Stimulated activated CD4-positive, alpha-beta T cell treated with anti-CD3 and anti-CD28 coated beads, Interleukin-1b, Interleukin-23, amount 100 ng/mL, for 24 hours (primary cell): ENCODE results near the gene NAXE.
"Not testable (repeated sequence)": the region's sequence is repeated elsewhere in the genome, so short reads cannot be mapped to it uniquely, and the experiment has no call there.

Source experiments
- DNase-seq, 4 experiments: peaks; one replicate each; pipeline ENCODE4 v3.0.0-alpha.2; 2020; ENCODE audit warnings: low read depth in 4 of 4, low spot score in 1 of 4

NAXE gene

DNA sequence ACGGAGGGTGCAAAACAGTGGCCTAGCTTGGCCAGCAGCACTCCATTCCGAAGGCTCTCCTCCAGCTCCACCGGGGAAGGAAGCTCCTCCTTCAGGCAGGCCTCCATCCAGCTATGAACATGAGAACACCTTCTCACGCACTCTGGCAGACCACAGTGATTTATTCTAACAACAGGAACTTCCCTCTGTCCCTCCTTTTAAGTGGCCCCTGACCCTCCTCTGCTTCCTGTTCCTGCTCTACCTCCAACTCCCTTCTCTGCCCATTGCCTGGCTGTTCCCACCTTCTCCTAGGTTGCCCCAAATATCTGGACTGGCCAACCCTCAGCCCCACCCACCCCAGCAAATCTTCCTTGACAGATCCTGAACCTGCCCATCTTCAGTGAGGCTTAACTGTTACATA lies 25.1 kb upstream of the NAXE start:
- DNase-seq = no peak

DNA sequence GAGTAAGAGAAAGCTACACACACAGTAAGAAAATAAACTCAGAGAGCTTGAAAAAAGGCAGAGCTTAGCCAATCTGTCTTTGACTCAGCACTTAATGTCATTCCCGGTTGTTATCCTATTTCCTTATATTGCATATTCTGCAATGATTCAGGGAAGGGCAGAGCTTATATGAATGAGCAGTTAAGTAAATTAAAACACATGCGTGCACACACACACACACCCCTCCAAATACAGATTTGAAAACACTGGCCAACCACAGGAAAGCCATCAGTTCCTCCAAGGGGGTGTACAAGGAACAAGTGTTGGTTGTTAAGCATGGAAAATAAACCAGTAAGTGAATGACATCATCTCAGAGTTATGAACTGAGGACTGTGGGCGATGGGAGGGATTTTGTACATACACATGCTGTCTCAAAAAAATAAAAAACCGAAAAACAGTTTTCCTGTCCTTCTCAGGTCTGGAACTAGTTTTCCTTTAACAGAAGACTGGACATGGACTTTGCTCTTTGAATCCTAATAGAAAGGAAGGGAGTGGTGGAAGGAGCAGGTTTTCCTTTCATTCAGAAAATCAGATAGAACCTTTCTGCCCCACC lies 20.2 kb upstream of the NAXE start:
- DNase-seq = no peak

DNA sequence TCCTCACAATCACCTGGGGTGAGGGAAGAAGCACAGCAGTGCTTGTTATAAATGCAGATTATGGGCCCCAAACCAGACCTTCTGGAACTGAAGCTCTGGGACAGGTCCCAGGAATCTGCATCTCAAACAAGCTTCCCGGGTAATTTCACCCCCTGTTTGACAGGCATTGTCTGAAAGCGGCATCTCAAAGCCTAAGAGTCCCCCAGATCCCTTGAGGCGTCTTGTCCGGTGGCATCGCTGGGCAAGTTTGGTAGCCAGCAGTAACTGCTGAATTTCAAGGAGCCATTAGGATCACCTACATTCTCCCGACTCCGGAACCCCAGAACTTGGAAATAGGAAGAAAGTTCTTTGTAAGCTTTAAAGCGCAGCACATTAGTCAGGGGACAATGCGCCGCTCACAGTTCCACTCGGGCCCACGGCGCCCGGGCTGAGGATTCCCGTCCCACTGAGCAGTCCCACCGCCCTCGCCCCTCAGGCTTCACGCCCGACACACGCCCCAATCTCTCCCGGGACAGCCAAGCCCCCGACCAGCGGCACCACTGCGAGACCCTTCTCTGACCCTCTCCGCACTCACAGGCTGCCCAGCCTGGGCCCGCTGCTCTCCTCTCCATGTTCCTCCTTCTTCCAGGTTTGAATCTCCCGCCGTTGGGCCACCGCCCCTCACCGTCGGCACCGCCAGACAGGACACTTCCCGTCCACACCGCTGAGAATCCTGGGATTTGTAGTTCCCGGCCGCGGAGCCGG lies 19.5 kb upstream of the NAXE start, which contains the start of gene IQGAP3:
Gene IQGAP3, minus strand, starts transcription at position 647 of the 744 bp plus-strand sequence. Its CDS starts 36 bp downstream, at position 611.
- peak in 3 of 4 experiments; percentile 43 to 61 (median 59) for DNase-seq

DNA sequence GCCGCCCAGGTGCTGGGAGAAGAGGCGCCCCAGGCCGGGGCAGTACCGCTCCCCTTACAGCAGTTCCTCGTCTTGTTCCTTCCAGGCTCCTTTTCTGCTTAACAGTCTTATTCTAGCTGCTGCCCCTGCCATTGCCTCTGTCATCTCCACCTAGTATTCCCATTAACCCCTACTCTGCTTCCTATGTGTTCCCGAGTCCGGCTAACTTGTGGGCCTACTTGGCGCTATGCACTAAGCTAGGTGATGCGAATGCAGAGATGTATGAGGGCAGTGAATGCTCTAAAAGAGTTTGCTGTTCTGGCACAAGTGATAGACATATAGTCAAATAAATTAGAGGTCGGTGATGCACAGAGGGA lies 18.9 kb upstream of the NAXE start:
- DNase-seq = no peak

DNA sequence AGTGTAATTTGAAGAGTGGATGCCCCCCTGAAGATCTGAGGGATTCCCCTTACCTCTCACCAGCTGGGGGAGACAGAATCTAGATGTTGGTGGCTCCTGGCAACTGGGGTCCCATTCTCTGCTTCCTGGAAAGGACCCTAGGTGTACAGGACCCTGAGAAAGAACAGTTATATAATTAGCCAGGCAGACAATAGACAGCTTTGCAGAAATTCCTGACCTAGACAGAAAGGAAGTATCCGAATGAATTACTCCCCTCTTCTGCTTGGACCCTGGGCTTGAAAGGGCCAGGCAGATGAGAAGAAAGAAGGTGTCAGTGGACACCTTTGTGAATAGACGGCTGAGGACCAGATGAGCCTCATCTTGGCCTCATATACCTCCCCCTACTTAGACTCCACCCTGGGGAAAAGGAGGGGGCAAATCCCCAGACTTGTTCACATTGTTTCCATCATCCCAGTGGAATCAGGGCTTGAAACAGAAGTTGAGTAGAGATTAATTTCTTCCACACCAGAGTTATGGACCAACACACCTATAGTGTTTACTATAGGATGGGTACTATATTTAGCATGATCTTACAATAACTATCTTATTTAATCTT lies 17.4 kb upstream of the NAXE start:
- no peak for DNase-seq

DNA sequence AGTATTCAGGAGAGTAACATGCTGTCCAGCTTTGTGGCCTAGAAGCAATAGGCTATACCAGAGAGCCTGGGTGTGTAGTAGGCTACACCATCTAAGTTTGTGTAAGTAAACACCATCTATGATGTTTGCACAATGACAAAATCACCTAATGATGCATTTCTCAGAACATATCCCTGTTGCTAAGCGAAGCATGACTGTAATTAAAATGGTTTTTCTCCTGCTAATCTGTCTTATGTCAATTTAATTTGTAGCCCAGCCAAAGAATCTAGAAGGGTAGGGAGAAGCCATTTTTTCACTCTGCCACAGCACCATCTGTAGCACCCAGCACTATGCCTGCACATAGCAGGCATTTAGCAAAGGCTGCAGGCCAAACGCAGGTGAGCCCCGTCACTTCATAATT lies 14.0 kb upstream of the NAXE start:
- DNase-seq = no peak

DNA sequence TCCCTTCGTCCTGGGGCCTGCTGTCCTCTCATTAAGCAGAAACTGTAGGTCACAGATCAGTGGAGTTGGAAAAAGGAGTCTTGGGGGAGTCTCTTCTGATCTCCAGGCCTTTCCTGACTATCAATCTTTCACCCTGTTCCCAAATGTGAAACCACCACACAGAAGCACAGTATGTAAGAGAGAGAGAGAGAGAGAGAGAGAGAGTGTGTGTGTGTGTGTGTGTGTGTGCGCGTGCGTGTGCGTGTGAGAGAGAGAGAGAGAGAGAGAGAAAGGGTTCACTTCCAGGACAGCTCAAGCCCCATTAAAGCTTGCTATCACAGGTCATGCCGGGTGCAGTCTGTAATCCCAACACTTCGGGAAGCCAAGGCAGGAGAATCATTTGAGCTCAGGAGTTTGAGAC lies 13.5 kb upstream of the NAXE start:
- DNase-seq = no peak

- no peak for DNase-seq
Measured at GRCh38 chr1:156579472-156579871, 12.1 kb upstream of the NAXE start, which contains the start of gene TTC24. Gene TTC24 (plus strand): TSS chr1:156579723. CDS start chr1:156581365, 1,642 bp downstream.

DNA sequence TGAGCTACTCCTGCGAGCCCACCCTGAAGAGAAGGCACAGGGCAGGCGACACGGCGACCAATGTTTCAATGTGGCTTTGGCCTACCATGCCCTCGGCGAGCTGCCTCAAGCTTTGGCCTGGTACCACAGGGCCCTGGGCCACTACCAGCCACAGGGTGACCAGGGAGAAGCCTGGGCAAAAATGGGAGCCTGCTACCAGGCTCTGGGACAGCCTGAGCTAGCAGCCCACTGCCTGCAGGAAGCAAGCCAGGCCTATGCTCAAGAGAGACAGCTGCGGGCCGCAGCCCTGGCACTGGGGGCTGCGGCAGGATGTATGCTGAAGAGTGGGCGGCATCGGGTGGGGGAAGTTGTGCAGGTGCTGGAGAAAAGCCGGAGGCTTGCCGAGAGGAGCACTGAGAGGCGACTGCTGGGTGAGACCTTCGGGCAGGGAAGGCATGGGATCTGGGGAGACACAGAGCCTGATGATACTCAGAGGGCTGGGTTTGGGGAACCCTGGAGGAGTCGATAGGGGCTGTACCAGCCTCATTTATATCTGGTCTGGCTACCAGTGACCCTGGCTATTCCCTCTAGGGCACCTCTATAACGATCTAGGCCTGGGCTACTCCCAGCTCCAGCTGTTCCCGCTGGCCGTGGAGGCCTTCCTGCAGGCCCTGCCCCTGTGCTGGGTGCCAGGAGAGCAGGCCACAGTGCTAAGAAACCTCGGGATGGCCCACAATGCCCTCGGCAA lies 9.8 kb upstream of the NAXE start:
- no peak for DNase-seq

GRCh38 chr1:156582388-156583017 lies 9.1 kb upstream of the NAXE start:
- no peak for DNase-seq

DNA sequence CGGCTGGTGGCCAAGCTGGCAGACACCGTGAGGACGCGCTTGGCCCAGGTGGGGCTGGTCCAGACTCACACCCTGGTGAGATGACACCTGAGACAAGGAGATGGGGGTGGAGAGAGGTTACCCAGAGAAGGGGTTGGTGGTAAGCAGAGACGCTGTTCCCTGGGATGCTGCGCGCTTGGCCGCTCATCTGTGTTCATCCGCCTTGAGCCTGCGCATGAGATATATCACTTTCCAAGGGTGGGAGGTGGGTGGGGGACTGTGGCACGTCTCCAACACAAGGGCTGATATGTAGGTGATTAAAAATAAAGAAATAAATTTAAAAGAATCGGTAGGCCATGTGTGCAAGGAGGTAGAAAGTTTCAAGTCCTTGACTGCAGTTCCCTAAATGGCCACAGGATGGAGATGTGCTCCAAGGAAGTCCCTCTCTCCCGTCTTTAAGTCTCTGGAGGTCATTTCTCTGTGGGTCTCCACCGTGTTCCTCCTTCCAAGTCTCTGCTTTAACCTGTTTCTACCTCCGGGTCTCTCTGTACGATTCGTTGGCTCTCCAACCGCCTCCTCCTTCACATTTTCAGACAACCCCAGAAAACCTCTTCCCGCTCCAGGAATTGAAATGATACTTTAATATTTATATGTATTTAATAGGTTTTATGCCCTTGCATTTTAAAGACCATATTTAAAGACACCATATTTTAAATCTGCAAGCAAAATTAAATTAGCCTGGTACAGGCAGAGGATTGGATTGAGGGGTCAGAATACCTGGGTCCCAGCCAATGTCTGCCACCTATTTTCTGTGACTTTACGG lies 7.6 kb upstream of the NAXE start:
- DNase-seq = peak; percentile 52 to 69 (median 66)

DNA sequence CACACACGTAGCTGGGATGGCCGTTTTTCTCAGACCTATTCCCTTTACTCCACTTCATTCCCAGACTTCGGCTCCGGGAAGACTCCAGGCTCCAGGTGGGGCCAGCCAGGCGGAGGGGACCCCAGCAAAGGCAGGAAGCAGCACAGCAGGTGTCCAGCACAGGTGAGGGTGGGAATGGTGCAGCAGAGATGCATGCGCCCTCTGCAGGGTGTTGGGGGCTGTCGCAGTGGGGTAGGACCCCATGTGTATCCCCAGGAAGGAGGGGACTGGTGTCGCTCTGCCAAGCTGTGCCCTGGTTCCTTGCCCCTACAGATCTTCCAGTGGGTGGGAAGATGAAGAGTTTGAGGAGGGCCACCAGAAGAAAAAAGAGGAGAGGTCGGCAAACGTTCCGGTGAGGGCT lies 6.8 kb upstream of the NAXE start:
- DNase-seq = no peak

- DNase-seq = no peak
Measured at GRCh38 chr1:156586323-156586722, 5.3 kb upstream of the NAXE start.

DNA sequence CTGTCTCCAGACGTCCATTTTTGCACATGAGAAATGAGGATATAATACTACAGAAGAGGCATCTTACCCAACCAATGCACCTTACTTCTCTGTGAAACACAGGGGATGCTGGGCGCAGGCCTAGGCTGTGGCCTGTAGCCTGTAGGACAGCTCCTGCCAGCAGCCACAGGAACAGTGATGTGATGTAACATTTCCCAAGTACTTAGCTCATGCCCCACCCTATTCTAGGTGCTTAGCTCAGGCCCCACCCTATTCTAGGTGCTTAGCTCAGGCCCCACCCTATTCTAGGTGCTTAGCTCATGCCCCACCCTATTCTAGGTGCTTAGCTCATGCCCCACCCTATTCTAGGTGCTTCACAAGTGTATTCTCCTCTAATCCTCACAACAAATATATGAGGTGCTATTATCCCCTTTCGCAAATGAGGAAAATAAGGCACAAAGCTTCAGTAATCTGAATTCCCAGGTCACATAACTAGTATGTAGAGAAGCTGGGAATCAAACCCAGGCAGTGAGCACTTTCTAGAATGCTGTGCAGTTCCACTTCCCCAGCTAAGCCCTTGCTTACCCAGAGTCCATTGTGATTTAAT lies 4.6 kb upstream of the NAXE start:
- DNase-seq = no peak

GRCh38 chr1:156587927-156588326 lies 3.6 kb upstream of the NAXE start:
- not testable (repeated sequence) for DNase-seq

DNA sequence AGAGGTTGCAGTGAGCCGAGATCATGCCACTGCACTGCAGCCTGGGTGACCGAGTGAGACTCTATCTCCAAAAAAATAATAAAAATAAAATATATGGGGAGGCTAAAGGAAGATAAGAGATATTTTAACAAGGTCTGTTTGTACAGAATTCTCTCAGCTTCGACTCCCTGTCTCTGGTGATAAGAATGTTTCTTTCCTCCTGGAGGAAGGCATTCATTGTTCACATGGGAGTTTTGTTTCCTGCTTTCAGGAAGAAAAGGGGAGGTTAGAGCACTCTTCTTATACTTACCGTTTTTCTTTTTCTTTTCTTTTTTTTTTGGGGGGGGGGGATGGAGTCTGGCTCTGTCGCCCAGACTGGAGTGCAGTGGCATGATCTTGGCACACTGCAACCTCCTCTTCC lies 2.0 kb upstream of the NAXE start:
- no peak for DNase-seq

- no peak for DNase-seq
Measured at GRCh38 chr1:156590326-156591180, 1.0 kb upstream of the NAXE start.

- DNase-seq = no peak
Measured at GRCh38 chr1:156591181-156591431, 470 bp upstream of the NAXE start.

DNA sequence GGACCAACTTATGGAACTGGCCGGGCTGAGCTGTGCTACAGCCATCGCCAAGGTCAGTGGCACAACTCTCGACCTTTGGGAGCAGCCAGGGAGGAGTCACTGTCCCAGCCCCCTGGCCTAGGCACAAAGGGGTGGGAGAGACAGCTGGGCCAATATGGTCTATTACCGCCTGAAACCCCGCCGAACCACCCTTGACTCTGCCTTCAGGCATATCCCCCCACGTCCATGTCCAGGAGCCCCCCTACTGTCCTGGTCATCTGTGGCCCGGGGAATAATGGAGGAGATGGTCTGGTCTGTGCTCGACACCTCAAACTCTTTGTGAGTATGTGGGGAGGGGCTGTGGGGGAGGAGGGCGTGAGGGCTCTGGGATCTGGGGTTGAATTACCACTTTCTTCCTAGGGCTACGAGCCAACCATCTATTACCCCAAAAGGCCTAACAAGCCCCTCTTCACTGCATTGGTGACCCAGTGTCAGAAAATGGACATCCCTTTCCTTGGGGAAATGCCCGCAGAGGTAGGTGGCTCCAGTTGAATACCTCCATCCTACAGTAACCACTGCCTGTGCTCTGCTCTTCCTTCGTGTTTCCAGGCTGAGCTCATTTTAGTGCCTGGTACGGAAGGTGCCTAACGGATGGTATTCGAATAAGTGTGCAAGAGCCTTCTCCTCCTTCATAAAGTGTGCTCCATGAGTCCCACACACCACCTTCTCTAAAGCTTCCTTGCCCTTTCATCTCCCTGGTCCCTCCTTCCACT lies 758 bp downstream of the NAXE start:
- no peak for DNase-seq
